Measurements from ENCODE around the gene SIMC1.

- TF ChIP-seq CTCF (conservative IDR thresholded peaks at IDR 0.05) (no peak), EZH2 (IDR thresholded peaks at IDR 0.05; ENCODE audit: low read depth) (no peak)
Observed at GRCh38 chr5:176337913-176338312, 99.7 kb downstream of the SIMC1 start.

Data from PC-9 (cell line).